CD4-positive, alpha-beta T cell (primary cell): ENCODE data around the gene SYCP2L. TPM values are rescaled to one million over a fixed set of nuclear protein-coding genes. Genes with fewer than 3 reads are reported as not detected.
"Not testable (repeated sequence)": the region's sequence is repeated elsewhere in the genome, so short reads cannot be mapped to it uniquely, and the experiment has no call there.

ENCODE experiments used
- ATAC-seq: fragments of 200-7000 bp; cut with Tn5 transposase; one replicate; pipeline ENCODE4 v1.10.0; 2022; ENCODE audit warnings: mild to moderate bottlenecking; ENCODE audit not compliant: poor library complexity
- CTCF ChIA-PET: fragments of 350-600 bp; sonication (Branson Sonifier 250); formaldehyde crosslinking; loops from one replicate; lab custom pipeline; 2021; ENCODE audit warnings: antibody characterized with exemption, inconsistent platforms; lab: Charles Lee
- POLR2A ChIA-PET: fragments of 350-600 bp; sonication (Branson Sonifier 250); formaldehyde crosslinking; loops from one replicate; lab custom pipeline; 2021; ENCODE audit warnings: antibody characterized with exemption, inconsistent platforms; lab: Charles Lee
- DNase-seq, 14 experiments: peaks; one replicate each; pipeline ENCODE4 v3.0.0-alpha.2; 2013 to 2020; ENCODE audit warnings: mixed read lengths in 2 of 14
- H3K27ac ChIP-seq, 2 donors: one replicate each; pipeline versions ENCODE4 v1.5.1 to v1.7.0; 2013; ENCODE audit warnings: low read length in 2 of 2, low read depth in 1 of 2, mild to moderate bottlenecking in 1 of 2
- H3K27me3 ChIP-seq, 2 experiments: 1 replicate in 1 of 2; 2 replicates in 1 of 2; pipeline versions ENCODE4 v1.6.1 to v1.7.0; 2013; ENCODE audit warnings: low read length in 2 of 2, control low read depth in 1 of 2, mild to moderate bottlenecking in 1 of 2, moderate library complexity in 1 of 2; ENCODE audit not compliant: insufficient read depth in 2 of 2, control insufficient read depth in 1 of 2
- H3K36me3 ChIP-seq: one replicate; pipeline ENCODE4 v1.6.1; 2013; ENCODE audit warnings: low read length, control low read depth; ENCODE audit not compliant: insufficient read depth
- H3K4me1 ChIP-seq: one replicate; pipeline ENCODE4 v1.6.1; 2013; ENCODE audit warnings: low read length, control low read depth; ENCODE audit not compliant: insufficient read depth
- H3K4me3 ChIP-seq: one replicate; pipeline ENCODE4 v1.5.1; 2013; ENCODE audit warnings: mild to moderate bottlenecking, low read length, moderate library complexity
- H3K9me3 ChIP-seq, 2 experiments: 1 replicate in 1 of 2; 2 replicates in 1 of 2; pipeline versions ENCODE4 v1.6.1 to v1.7.0; 2013; ENCODE audit warnings: low read length in 2 of 2, mild to moderate bottlenecking in 2 of 2, control low read depth in 1 of 2, moderate library complexity in 1 of 2; ENCODE audit not compliant: control insufficient read depth in 1 of 2, insufficient read depth in 1 of 2
- H3K27ac Mint-ChIP-seq: one replicate; pipeline ENCODE4 v1.8.0; 2020; ENCODE audit warnings: mixed read lengths
- H3K27me3 Mint-ChIP-seq: one replicate; pipeline ENCODE4 v1.8.0; 2021; ENCODE audit warnings: mixed read lengths
- H3K36me3 Mint-ChIP-seq: one replicate; pipeline ENCODE4 v1.8.0; 2021; ENCODE audit warnings: low read depth, mixed read lengths
- H3K4me1 Mint-ChIP-seq: one replicate; pipeline ENCODE4 v1.8.0; 2021; ENCODE audit warnings: low read depth, mixed read lengths
- H3K4me3 Mint-ChIP-seq: one replicate; pipeline ENCODE4 v1.8.0; 2020; ENCODE audit warnings: mild to moderate bottlenecking, mixed read lengths
- H3K9me3 Mint-ChIP-seq: one replicate; pipeline ENCODE4 v1.8.0; 2020; ENCODE audit warnings: mixed read lengths
- CTCF ChIP-seq: fragments of 200-600 bp; IDR thresholded peaks from one replicate; pipeline ENCODE4 v1.8.0; 2022; ENCODE audit warnings: antibody characterized with exemption, mild to moderate bottlenecking
- intact Hi-C, 2 experiments: fragments of 100-400 bp; cut with DNase I in 1 of 2; cut with micrococcal nuclease in 1 of 2; formaldehyde crosslinking; loops; one replicate each; pipeline versions ENCODE4 v1.15.1 to v1.9.0; 2023 to 2025; cut with DNase I, micrococcal nuclease
- total RNA-seq, 174 experiments: library from RNA in 2 of 174; stranded (reverse) in 2 of 174; gene quantifications; one replicate each; pipeline ENCODE4 v1.2.3 and lab custom pipeline; 2021 to 2026

The SYCP2L gene
- total RNA-seq, 2 experiments from 2014 or later = 0.36 TPM; not detected in 1

- ATAC-seq = no peak
- Histone ChIP-seq H3K27ac (no peak overlapping the region), H3K4me3 (no peak overlapping the region), H3K9me3 (no peaks in the 10 kb centered on the region), H3K36me3 (no peaks in the 10 kb centered on the region), H3K27me3 (no peaks in the 10 kb centered on the region), H3K4me1 (no peaks in the 10 kb centered on the region)
- intact Hi-C loops = no loop called here
- H3K4me1 Mint-ChIP-seq = no peaks in the 10 kb centered on the region
- H3K27ac Mint-ChIP-seq = no peak overlapping the region
- no peaks in the 10 kb centered on the region for H3K36me3 Mint-ChIP-seq
- no peak for DNase-seq
- CTCF ChIA-PET = no interaction called here
- no peak overlapping the region for H3K4me3 Mint-ChIP-seq
- TF ChIP-seq CTCF = no peak
- POLR2A ChIA-PET = no interaction called here
- peaks cover 9% of the 10 kb centered on the region for H3K27me3 Mint-ChIP-seq
- H3K9me3 Mint-ChIP-seq = no peaks in the 10 kb centered on the region
Measured at GRCh38 chr6:10981409-10981808, 94.6 kb downstream of the SYCP2L start.

- POLR2A ChIA-PET, H3K27me3 ChIP-seq, H3K36me3 Mint-ChIP-seq, H3K4me3 Mint-ChIP-seq, ATAC-seq, H3K9me3 Mint-ChIP-seq, H3K27ac Mint-ChIP-seq, H3K4me1 ChIP-seq, intact Hi-C loops, H3K27ac ChIP-seq, H3K4me3 ChIP-seq, H3K4me1 Mint-ChIP-seq, DNase-seq, H3K9me3 ChIP-seq, CTCF ChIA-PET, H3K36me3 ChIP-seq: not testable (repeated sequence)
- H3K27me3 Mint-ChIP-seq = peaks cover 13% of the 10 kb centered on the region
Measured at GRCh38 chr6:10984959-10985358, 98.1 kb downstream of the SYCP2L start.

DNA sequence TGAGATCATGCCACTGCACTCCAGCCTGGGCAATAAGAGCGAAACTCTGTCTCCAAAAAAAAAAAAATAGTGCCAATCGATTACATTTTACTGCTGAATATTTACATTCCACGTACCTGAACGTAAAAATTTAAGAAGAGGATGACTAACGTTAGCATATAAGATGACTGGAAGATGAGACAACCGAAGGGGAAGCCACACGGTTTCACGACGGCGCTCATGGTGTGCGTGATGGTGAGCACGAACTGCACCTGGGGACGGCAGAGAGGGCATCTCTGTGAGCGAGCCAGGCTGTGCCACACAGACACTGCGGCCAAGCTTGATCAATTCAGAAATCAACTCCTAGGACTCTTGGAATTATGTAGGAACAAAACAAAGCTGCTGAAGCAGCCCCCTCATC lies 102.7 kb downstream of the SYCP2L start:
- no peak for DNase-seq
- no peaks in the 10 kb centered on the region for H3K9me3 ChIP-seq
- POLR2A ChIA-PET = no interaction called here
- H3K36me3 ChIP-seq = no peaks in the 10 kb centered on the region
- ATAC-seq = no peak
- H3K4me3 ChIP-seq = no peak overlapping the region
- H3K4me1 Mint-ChIP-seq = no peaks in the 10 kb centered on the region
- no peaks in the 10 kb centered on the region for H3K27me3 ChIP-seq
- intact Hi-C loops = no loop called here
- no peak overlapping the region for H3K4me3 Mint-ChIP-seq
- H3K27me3 Mint-ChIP-seq = peaks cover 18% of the 10 kb centered on the region
- no peaks in the 10 kb centered on the region for H3K9me3 Mint-ChIP-seq
- H3K27ac Mint-ChIP-seq = no peak overlapping the region
- TF ChIP-seq CTCF = no peak
- no peak overlapping the region for H3K27ac ChIP-seq
- H3K4me1 ChIP-seq = no peaks in the 10 kb centered on the region
- no peaks in the 10 kb centered on the region for H3K36me3 Mint-ChIP-seq
- CTCF ChIA-PET = no interaction called here

GRCh38 chr6:10991115-10991514 lies 104.3 kb downstream of the SYCP2L start:
- CTCF ChIA-PET = interaction anchor here (1.0 kb wide), 1 partner anchor 37 kb away, joined by 3 read pairs; no protein-coding TSS in a partner anchor
- DNase-seq = no peak

More at GRCh38 chr6:10991115-10991514, 104.3 kb downstream of the SYCP2L start:
- ATAC-seq = no peak
- no peaks in the 10 kb centered on the region for H3K36me3 Mint-ChIP-seq
- no peaks in the 10 kb centered on the region for H3K9me3 Mint-ChIP-seq
- no peak overlapping the region for H3K27ac Mint-ChIP-seq
- POLR2A ChIA-PET = no interaction called here
- no peaks in the 10 kb centered on the region for H3K27me3 ChIP-seq
- H3K27ac ChIP-seq = no peak overlapping the region
- intact Hi-C loops = no loop called here
- no peaks in the 10 kb centered on the region for H3K36me3 ChIP-seq
- peaks cover 18% of the 10 kb centered on the region for H3K27me3 Mint-ChIP-seq
- no peak overlapping the region for H3K4me3 Mint-ChIP-seq
- no peaks in the 10 kb centered on the region for H3K4me1 ChIP-seq
- no peak for TF ChIP-seq CTCF
- H3K4me1 Mint-ChIP-seq = no peaks in the 10 kb centered on the region
- no peaks in the 10 kb centered on the region for H3K9me3 ChIP-seq
- H3K4me3 ChIP-seq = no peak overlapping the region
